Endodermal cell (in vitro differentiated cells): ENCODE results near the gene USP8. TPM values are rescaled to one million over a fixed set of nuclear protein-coding genes. Genes with fewer than 3 reads are reported as not detected.

ENCODE experiments used
- DNase-seq: peaks from one replicate; pipeline ENCODE4 v3.0.0-alpha.2; 2017
- H3K27ac ChIP-seq: 2 replicates; pipeline ENCODE4 v1.5.1; 2013; ENCODE audit warnings: mild to moderate bottlenecking, low read depth, low read length, moderate library complexity
- H3K27me3 ChIP-seq: 2 replicates; pipeline ENCODE4 v1.6.1; 2013; ENCODE audit warnings: mild to moderate bottlenecking, low read length, moderate library complexity; ENCODE audit not compliant: insufficient read depth, control insufficient read depth, poor library complexity, severe bottlenecking
- H3K36me3 ChIP-seq: 2 replicates; pipeline ENCODE4 v1.7.0; 2013; ENCODE audit warnings: mild to moderate bottlenecking, low read length, moderate library complexity; ENCODE audit not compliant: control insufficient read depth, insufficient read depth
- H3K4me1 ChIP-seq: one replicate; pipeline ENCODE4 v1.7.0; 2013; ENCODE audit warnings: low read length; ENCODE audit not compliant: control insufficient read depth, insufficient read depth
- H3K4me3 ChIP-seq: 2 replicates; pipeline ENCODE4 v1.5.1; 2013; ENCODE audit warnings: mild to moderate bottlenecking, low read length, moderate library complexity
- H3K9ac ChIP-seq: 2 replicates; pipeline ENCODE4 v1.6.1; 2013; ENCODE audit warnings: mild to moderate bottlenecking, low read length, moderate library complexity; ENCODE audit not compliant: poor library complexity, severe bottlenecking; ENCODE audit errors: extremely low read depth
- H3K9me3 ChIP-seq: 2 replicates; pipeline ENCODE4 v1.6.1; 2013; ENCODE audit warnings: mild to moderate bottlenecking, low read length, moderate library complexity; ENCODE audit not compliant: control insufficient read depth
- H3K27ac Mint-ChIP-seq: 2 replicates; pipeline ENCODE4 v1.8.0; 2020; ENCODE audit warnings: mixed read lengths
- H3K27me3 Mint-ChIP-seq: 2 replicates; pipeline ENCODE4 v1.8.0; 2021; ENCODE audit warnings: mild to moderate bottlenecking, mixed read lengths; ENCODE audit not compliant: insufficient read depth
- H3K36me3 Mint-ChIP-seq: 2 replicates; pipeline ENCODE4 v1.8.0; 2020; ENCODE audit warnings: low read depth, mixed read lengths
- H3K4me1 Mint-ChIP-seq: 2 replicates; pipeline ENCODE4 v1.8.0; 2020; ENCODE audit warnings: mixed read lengths
- H3K4me3 Mint-ChIP-seq: 2 replicates; pipeline ENCODE4 v1.8.0; 2020; ENCODE audit warnings: mild to moderate bottlenecking, moderate library complexity, mixed read lengths
- H3K9me3 Mint-ChIP-seq: 2 replicates; pipeline ENCODE4 v1.8.0; 2020; ENCODE audit warnings: mild to moderate bottlenecking, mixed read lengths
- WGBS, 2 experiments: methylation state at CpG; one replicate each; pipeline versions ENCODE4 v1.1.5 to v1.1.7; 2013; ENCODE audit warnings: missing lambda C conversion rate in 2 of 2, mixed read lengths in 1 of 2; ENCODE audit not compliant: insufficient coverage in 1 of 2, insufficient read length in 1 of 2; 5-methylcytosine and 5-hydroxymethylcytosine counted together
- total RNA-seq, 2 donors: library from RNA; stranded (reverse); fragmentation: NEBNext Ultra II Directional in 1 of 2; extraction: Animal tissue kit (Norgen Biotek cat#: 25700) in 1 of 2; gene quantifications; 2 replicates in 1 of 2; 3 replicates in 1 of 2; pipeline ENCODE4 v1.2.1, GENCODE V29; 2021
- TF ChIP-seq, protein P1 (sequence below): fragments of 200-600 bp; sonication (generic); conservative IDR thresholded peaks from 2 replicates; pipeline ENCODE4 v1.5.0; 2021; ENCODE audit warnings: antibody characterized with exemption, mild to moderate bottlenecking

The USP8 gene
- total RNA-seq, 2 donors from 2014 or later = 71.1 to 74.3 TPM

DNA sequence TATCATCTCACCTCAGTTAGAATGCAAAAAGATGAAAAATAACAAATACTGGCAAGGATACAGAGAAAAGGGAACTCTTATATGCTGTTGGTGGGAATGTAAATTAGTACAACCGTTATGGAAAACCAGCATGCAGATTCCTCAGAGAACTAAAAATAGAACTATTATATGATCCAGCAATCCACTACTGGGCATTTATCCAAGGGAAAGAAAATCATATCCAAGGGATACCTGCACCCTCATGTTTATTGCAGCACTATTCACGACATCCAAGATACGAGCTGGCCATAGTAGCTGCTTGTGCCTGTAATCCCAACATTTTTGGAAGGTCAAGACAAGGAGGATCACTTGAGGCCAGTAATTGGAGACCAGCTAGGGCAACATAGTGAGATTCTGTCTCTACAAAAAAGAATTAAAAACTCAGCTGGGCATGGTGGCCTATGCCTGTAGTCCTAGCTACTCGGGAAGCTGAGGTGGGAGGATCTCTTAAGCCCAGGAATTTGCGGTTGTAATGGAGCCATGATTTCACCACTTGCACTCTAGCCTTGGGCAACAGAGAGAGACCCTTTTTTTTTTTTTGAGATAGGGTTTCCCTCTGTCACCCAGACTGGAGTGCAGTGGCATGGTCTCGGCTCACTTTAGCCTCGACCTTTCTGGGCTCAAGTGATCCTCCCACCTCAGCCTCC, 95.7 kb downstream of the USP8 start:
- Histone ChIP-seq H3K9ac (no peak overlapping the region), H3K27me3 (no peaks in the 10 kb centered on the region), H3K4me1 (no peaks in the 10 kb centered on the region), H3K27ac (no peak overlapping the region), H3K9me3 (no peaks in the 10 kb centered on the region), H3K36me3 (no peaks in the 10 kb centered on the region), H3K4me3 (no peak overlapping the region)
- TF ChIP-seq, protein P1, sequence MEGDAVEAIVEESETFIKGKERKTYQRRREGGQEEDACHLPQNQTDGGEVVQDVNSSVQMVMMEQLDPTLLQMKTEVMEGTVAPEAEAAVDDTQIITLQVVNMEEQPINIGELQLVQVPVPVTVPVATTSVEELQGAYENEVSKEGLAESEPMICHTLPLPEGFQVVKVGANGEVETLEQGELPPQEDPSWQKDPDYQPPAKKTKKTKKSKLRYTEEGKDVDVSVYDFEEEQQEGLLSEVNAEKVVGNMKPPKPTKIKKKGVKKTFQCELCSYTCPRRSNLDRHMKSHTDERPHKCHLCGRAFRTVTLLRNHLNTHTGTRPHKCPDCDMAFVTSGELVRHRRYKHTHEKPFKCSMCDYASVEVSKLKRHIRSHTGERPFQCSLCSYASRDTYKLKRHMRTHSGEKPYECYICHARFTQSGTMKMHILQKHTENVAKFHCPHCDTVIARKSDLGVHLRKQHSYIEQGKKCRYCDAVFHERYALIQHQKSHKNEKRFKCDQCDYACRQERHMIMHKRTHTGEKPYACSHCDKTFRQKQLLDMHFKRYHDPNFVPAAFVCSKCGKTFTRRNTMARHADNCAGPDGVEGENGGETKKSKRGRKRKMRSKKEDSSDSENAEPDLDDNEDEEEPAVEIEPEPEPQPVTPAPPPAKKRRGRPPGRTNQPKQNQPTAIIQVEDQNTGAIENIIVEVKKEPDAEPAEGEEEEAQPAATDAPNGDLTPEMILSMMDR = no peak
- H3K4me3 Mint-ChIP-seq = no peak overlapping the region
- H3K4me1 Mint-ChIP-seq = peaks cover 6% of the 10 kb centered on the region
- H3K36me3 Mint-ChIP-seq = peaks cover 3% of the 10 kb centered on the region
- 93 to 100% methylated on average over 5 to 7 of the region's 7 CpGs for WGBS, 2 experiments
- no peaks in the 10 kb centered on the region for H3K27me3 Mint-ChIP-seq
- peaks cover 8% of the 10 kb centered on the region for H3K9me3 Mint-ChIP-seq
- H3K27ac Mint-ChIP-seq = no peak overlapping the region
- no peak for DNase-seq

- H3K9me3 Mint-ChIP-seq = peaks cover 2% of the 10 kb centered on the region
- H3K36me3 ChIP-seq = no peaks in the 10 kb centered on the region
- no peak overlapping the region for H3K27ac ChIP-seq
- no peaks in the 10 kb centered on the region for H3K9me3 ChIP-seq
- no peak overlapping the region for H3K27ac Mint-ChIP-seq
- H3K36me3 Mint-ChIP-seq = peaks cover 3% of the 10 kb centered on the region
- no peak overlapping the region for H3K4me3 ChIP-seq
- 96 to 98% methylated on average over 4 to 5 of the region's 5 CpGs for WGBS, 2 experiments
- no peak overlapping the region for H3K4me3 Mint-ChIP-seq
- H3K9ac ChIP-seq = no peak overlapping the region
- H3K27me3 Mint-ChIP-seq = no peaks in the 10 kb centered on the region
- TF ChIP-seq, protein P1 = no peak
- no peak for DNase-seq
- no peaks in the 10 kb centered on the region for H3K27me3 ChIP-seq
- H3K4me1 ChIP-seq = no peaks in the 10 kb centered on the region
- peaks cover 6% of the 10 kb centered on the region for H3K4me1 Mint-ChIP-seq
Observed at GRCh38 chr15:50523851-50524251, 99.6 kb downstream of the USP8 start.

DNA sequence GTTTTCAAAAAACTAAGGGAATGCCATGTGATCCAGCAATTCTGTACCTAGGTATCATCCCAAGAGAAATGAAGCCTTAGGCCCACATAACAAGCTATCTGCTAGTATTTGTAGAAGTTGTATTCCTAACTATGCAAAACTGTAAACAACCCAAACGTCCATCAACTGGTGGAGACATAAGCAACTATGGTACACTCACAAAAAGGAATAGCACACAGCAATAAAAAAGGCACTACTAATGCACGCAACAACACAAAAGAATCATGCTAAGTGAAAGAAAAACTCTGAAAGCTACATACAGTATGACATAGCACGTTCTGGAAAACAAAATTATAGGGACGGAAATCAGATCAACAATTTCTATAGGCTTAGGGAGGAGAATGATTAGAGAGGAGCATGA, 107.0 kb downstream of the USP8 start:
- no peak overlapping the region for H3K27ac ChIP-seq
- TF ChIP-seq, protein P1 = no peak
- no peaks in the 10 kb centered on the region for H3K9me3 ChIP-seq
- H3K27me3 Mint-ChIP-seq = no peaks in the 10 kb centered on the region
- no peaks in the 10 kb centered on the region for H3K36me3 ChIP-seq
- no peak overlapping the region for H3K27ac Mint-ChIP-seq
- peaks cover 10% of the 10 kb centered on the region for H3K4me1 Mint-ChIP-seq
- H3K9me3 Mint-ChIP-seq = peaks cover 15% of the 10 kb centered on the region
- no peak for DNase-seq
- H3K9ac ChIP-seq = no peak overlapping the region
- H3K4me3 Mint-ChIP-seq = peak overlapping the region; percentile 42
- peak overlapping the region; percentile 22 for H3K4me3 ChIP-seq
- no peaks in the 10 kb centered on the region for H3K4me1 ChIP-seq
- no peaks in the 10 kb centered on the region for H3K27me3 ChIP-seq
- H3K36me3 Mint-ChIP-seq = no peaks in the 10 kb centered on the region
- WGBS, 2 experiments = 94% methylated on average over 4 of the region's 4 CpGs; no CpG with 5 or more reads in 1 of the 2 experiments
